Left lobe of liver (tissue), 2 donors: ENCODE data around the gene USE1. TPM values are rescaled to one million over a fixed set of nuclear protein-coding genes. Genes with fewer than 3 reads are reported as not detected.
"Not testable (repeated sequence)": the region's sequence is repeated elsewhere in the genome, so short reads cannot be mapped to it uniquely, and the experiment has no call there.

Experiments
- ATAC-seq: fragments of 200-7000 bp; cut with Tn5 transposase; one replicate; pipeline ENCODE4 v1.9.1; 2020; ENCODE audit warnings: mild to moderate bottlenecking, moderate library complexity
- DNase-seq: peaks from one replicate; pipeline ENCODE4 v3.0.0-alpha.2; 2020; ENCODE audit warnings: low spot score
- total RNA-seq: library from RNA; stranded (reverse); gene quantifications from one replicate; pipeline ENCODE4 v1.2.1, GENCODE V29; 2021
- donor health status: DM: no; HTN: no; CAD: no; lungs with moderate emphysema.
- donor health status: DM: no; HTN: yes; CAD: no.

Gene USE1, protein sequence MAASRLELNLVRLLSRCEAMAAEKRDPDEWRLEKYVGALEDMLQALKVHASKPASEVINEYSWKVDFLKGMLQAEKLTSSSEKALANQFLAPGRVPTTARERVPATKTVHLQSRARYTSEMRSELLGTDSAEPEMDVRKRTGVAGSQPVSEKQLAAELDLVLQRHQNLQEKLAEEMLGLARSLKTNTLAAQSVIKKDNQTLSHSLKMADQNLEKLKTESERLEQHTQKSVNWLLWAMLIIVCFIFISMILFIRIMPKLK
- 19.9 TPM for total RNA-seq

DNA sequence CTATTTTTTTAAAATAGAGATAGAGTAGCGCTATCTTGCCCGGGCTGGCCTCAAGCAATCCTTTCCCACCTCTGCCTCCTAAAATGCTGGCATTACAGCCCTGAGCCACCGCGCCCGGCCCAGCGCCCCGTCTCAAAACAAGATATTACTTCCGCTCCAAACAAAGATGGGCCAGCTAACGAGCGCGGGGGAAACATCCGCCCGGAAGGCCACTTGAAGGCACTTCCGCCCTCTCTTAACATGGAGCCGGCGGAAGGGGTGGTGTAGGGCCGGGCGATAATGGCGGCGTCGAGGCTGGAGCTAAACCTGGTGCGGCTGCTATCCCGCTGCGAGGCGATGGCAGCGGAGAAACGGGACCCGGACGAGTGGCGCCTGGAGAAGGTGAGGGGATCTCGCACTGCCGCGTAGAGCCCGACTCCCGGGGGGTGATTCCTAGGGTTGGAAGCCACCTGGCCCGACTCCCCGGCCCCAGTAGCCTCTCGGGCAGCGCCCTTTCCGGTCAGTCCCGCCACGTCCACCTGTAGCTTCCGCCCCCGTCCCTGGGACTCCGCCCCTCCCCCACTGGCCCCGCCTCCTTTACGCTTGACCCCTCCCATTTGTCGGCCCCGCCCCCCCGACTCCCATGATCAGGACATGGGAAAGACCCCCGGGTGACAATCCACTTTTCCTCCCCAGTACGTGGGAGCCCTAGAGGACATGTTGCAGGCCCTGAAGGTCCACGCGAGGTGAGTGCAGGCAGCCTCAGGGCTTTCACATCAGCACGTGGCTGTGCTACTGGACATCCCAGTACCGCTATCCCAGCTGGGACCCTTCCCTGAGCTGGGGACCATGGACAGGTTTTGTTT, at the start of gene USE1:
USE1 (plus strand) TSS at position 231 of the 845 bp plus-strand sequence; CDS start at position 280, 49 bp downstream.
- ATAC-seq = peak; percentile 94
- DNase-seq = peak; percentile 92

DNA sequence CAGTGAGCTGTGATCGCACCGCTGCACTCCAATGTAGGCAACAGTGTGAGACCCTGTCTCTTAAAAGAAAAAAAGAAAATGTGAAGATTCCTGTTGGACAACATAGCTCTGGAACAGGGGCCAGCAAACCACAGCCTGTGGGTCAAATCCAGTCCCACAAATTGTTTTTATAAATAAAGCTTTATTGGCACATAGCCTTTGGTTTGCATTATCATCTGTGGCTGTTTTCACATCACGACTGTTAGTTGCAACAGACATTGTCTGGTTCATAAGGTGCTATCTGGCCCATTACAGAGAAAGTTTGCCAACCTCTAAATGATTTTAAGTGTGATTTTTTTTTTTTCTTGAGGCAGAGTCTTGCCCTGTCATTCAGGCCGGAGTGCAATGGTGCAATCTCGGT, 49.4 kb upstream of the USE1 start:
- DNase-seq (no peak), ATAC-seq (no peak)

DNA sequence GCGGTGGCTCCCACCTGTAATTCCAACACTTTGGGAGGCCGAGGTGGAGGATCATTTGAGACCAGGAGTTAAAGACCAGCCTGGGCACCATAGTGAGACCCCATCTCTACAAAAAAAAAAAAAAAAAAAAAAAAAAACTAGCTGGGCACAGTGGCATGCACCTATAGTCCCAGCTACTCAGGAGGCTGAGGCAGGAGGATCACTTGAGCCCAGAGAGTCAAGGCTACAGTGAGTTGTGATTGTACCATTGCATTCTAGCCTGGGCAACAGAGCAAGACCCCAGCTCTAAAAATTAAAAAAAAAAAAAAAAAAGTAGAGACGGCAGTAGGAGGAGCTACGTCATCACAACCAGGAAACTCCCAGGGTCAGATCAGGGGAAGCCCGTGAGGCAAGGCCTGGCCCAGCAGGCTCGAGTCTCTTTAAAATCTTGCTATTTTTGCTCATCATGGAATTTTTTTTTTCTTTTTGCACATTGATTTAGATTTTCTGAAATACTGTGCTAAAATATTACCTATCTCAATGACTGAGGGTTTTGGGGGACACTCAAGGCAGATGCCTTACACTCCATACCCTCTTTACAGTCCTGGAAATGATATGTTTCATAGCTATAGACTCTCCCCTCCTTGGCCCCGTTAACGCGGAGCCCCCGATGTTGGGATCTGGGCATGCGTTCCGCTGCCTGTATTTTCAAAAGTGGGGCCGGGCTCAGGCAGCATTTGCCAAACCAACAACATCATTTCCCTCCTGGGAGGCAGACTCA, 44.4 kb upstream of the USE1 start:
- no peak for ATAC-seq
- no peak for DNase-seq

DNA sequence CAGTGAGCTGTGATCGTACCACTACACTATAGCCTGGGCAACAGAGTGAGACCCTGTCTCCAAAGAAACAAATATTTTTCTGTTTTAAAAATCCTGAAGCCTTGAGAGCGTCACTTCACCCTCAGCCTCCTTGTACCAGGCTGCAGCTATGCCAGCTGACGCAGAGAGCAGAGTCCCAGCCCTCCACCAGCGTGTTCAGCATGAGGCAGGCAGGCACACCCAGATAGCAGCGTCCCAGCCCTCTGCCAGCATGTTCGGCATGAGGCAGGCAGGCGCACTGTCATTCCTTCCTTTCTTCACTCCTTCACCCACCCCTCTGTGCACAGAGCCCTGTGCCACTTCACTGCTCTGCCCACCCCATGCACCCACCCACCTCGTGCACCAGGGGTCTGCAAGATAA, 43.3 kb upstream of the USE1 start:
- ATAC-seq = no peak
- DNase-seq = no peak

DNA sequence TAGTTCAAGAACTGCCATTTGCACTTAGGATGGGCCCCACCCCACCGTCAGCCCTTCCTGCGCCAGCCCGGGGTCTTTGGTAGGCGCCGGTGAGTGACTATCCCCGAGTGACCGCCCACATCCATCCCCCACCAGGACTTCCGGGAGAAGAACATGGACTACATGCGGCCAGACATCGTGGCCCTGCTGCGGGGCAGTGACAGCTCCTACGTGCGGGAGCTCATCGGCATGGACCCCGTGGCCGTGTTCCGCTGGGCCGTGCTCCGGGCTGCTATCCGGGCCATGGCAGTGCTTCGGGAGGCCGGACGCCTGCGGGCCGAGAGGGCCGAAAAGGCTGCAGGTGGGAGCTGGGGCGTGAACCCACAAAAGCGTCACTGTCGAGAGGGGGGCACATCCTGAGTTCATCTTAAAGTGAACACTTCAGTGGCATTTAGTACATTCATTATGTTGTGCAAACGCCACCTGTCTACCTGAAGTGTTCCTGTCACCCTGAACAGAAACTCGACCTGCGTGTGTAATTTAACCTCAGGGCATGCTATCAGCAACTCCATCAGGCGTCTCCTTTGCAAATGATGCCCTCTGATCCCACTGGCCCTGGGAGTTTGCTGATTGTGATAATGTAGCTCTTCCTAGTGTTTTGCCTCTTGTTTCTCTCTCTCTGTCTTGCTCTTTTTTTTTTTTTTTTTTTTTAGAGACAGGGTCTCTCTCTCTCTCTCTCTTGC, 42.4 kb upstream of the USE1 start:
- ATAC-seq (no peak), DNase-seq (no peak)

DNA sequence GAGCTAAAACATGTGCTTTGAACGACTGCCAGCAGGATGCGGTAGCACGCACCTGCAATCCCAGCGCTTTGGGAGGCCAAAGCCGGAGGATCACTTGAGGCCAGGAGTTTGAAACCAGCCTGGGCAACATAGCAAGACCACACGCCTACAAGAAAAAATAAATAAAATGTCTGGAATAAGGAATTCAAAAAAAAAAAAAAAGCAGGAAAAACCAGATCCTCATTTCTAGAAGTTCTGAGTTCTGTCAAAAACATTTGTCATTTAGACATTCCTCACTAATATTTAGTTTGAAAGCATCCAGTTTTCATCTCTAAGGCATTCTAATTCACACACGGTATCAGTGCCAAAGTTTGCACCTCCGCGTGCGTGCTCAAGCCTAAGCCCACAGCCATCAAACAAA, 36.9 kb upstream of the USE1 start:
- ATAC-seq (no peak), DNase-seq (no peak)

DNA sequence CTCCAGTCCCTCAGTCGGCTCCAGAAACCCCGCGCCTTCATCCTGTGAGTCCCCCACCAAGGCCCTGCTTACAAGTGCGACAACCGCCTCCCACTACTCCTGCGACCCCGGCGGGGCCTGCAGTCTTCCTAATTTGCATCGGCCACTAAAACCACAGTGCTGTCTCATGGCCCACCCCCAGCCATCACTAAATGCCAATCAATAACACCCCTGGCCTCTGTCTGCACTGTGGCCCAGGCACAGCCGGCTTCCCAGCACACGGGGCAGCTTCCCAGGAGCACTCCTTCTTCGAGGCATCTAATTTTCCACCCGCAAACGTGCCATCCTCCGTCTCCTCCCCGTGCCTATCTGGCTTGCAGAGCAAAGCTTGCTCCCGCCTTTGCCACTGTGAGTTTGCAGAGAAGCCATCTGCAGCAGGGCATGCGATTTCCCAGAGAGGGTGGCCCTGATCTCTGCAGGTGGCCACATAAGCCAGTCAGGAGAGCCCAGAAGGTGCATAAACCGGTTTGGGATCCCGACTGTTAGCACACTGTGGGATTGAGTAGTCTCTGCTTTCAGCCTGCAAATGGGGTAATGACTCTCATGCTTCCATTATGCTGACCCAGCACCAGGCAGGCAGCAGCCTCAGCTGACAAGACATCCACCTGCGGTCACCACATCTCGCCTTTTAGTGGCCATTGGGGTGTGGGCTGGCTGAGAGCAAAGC, 34.0 kb upstream of the USE1 start:
- ATAC-seq (no peak), DNase-seq (no peak)

DNA sequence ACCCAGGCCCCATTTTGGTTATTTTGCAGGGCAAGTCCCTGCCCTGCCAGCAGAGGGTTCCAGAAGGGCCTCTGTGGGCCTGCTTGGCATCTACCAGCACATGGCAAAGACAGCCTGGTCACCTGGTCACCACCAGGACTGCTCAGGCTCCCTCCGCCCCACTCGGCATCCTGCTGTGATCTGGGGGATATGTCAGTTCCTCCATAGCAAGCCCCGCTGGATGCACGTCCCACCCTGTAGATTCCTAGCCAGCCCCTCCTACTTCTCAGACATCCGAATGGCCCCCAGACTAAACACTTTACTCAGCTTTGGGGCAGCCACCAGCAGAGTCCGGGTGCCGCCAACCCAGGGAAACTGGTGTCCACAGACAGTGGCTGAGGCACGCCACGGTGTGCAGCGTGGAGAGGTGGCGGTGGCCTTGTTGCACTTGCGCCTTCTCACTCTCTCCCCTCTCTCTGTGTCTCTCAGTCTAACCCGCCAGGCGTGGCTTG, 31.8 kb upstream of the USE1 start:
- DNase-seq (no peak), ATAC-seq (no peak)

DNA sequence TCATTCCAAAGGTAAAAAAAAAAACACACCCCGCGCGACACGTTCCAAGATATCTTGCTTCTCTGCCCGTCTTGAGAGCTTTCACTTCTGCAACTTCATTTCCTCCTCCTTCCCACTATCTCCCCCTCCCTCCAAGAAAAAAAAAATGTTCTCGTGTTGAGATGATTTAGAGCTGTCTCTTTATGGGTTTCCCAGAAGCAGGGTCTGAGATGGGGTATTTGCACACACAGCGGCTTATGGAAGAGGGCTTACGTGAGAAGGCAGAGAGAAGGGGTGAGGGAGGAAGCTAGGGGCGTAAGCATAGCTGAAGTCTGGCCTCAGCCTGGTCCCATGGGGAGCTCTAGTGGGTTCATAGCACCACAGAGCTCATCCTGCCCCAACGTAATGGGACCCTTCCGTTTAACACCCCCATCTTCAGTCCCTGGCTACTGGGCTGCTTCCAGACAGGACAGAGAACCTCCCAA, 31.3 kb upstream of the USE1 start:
- ATAC-seq (no peak), DNase-seq (no peak)

DNA sequence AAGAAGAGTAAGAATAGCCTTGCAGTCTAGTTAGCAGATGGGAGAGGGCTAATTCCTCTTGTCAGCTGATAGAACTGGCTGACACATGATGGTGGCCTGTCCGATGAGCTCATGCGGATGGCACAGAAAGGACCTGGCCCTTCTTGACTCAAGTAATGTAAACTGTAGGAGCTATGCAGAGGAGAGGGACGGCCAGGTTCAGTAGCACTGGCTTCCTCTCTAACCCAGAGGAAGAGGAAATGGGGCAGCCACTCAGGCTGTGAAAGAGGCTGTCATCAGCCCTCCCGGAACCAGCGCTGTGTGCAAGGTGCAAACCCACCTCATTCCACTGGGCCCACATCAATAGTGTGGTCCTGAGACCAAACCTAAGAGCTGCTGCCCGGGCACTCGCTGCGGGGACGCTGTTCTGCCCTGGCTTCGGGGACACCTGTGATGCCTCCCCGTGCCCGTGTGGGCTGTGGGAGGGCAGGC, 30.8 kb upstream of the USE1 start:
- DNase-seq (no peak), ATAC-seq (peak; percentile 30)

DNA sequence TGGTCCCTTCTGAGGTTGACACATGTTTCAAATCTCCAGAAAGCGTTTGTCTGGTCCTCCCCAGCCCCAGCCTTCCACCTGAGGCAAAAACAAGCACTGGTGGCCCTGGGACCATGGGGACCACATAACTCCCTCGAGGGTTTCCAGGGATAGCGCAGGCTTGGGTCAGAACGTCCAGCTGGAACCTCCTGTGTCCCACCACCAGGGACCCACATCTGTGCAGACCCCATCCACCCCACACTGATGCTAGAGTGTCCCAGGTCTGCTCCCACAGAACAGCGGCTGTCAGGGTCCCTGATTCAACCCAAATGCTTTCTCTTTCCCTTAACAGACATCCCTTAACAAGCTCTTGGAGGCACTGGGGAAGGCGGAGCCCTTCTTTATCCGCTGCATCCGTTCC, 29.6 kb upstream of the USE1 start:
- no peak for DNase-seq
- no peak for ATAC-seq

DNA sequence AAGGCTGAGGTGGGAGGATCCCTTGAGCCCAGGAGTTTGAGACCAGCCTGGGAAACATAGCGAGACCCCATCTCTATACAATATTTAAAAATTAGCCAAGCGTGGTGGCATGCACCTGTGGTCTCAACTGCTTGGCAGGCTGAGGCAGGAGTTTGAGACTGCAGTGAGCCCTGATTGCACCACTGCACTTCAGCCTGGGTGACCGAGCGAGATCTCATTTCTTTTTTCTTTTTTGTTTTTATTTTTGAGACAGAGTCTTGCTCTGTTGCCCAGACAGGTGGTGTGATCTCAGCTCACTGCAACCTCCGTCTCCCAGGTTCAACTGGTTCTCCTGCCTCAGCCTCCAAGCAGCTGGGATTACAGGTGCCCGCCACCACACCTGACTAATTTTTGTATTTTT, 23.4 kb upstream of the USE1 start:
- DNase-seq, ATAC-seq: not testable (repeated sequence)

DNA sequence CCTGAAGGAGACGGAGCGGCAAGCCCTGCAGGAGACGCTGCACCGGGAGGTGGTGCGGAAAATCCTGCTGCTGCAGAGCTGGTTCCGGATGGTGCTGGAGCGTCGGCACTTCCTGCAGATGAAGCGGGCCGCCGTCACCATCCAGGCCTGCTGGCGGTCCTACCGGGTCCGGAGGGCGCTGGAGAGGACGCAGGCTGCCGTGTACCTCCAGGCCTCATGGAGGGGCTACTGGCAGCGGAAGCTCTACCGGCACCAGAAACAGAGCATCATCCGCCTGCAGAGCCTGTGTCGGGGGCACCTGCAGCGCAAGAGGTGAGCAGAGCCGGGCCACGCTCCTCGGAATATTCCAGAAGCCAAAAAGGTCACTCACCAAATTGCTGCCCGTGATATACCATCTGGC, 22.4 kb upstream of the USE1 start:
- ATAC-seq (no peak), DNase-seq (no peak)

DNA sequence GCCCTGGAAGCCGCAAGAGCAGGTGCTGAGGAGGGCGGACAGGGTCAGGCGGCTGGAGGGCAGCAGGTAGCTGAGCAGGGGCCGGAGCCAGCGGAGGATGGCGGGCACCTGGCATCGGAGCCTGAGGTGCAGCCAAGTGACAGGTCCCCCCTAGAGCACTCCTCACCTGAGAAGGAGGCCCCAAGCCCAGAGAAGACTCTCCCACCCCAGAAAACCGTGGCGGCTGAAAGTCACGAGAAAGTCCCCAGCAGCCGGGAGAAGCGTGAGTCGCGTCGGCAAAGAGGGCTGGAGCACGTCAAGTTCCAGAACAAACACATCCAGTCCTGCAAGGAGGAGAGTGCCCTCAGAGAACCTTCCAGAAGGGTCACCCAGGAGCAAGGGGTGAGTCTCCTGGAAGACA, 20.5 kb upstream of the USE1 start:
- ATAC-seq (no peak), DNase-seq (no peak)

DNA sequence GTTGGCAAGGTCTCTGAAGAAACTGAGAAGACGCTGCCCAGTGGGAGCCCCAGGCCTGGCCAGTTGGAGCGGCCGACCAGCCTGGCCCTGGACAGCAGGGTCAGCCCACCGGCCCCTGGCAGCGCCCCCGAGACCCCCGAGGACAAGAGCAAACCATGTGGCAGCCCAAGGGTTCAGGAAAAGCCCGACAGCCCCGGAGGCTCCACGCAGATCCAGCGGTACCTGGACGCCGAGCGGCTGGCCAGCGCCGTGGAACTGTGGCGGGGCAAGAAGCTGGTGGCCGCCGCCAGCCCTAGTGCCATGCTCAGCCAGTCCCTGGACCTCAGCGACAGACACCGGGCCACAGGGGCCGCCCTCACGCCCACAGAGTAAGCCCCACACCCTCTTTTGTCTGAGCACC, 20.1 kb upstream of the USE1 start:
- DNase-seq (no peak), ATAC-seq (no peak)

DNA sequence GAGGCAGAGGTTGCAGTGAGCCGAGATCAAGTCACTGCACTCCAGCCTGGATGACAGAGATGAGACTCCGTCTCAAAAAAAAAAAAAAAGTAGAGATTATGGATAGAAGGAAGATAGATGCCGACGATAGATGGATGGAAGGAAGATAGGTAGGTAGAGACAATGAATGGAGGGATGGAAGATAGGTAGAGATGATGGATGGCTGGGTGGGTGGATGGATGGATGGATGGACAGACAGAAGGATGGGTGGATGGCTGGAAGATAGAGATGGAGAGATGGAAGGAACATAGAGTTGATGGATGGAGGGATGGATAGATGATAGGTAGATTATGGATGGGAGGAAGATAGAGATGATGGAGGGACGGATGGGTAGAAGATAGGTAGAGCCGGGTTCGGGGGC, 18.5 kb upstream of the USE1 start:
- ATAC-seq (no peak), DNase-seq (no peak)

DNA sequence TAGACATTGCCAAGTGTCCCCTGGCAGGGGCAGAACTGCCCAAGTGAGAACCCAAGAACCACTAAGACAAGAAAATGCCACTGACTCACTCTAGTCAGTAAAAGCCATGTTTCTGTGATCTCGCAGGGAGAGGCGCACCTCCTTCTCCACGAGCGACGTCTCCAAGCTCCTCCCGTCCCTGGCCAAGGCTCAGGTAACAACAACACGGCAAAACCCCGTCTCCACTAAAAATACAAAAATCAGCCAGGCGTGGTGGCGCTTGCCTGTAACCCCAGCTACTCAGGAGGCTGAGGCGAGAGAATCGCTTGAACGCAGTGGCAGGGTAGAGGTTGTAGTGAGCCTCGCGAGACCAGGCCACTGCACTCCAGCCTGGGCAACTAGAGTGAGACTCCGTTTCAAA, 17.5 kb upstream of the USE1 start:
- DNase-seq (no peak), ATAC-seq (no peak)

DNA sequence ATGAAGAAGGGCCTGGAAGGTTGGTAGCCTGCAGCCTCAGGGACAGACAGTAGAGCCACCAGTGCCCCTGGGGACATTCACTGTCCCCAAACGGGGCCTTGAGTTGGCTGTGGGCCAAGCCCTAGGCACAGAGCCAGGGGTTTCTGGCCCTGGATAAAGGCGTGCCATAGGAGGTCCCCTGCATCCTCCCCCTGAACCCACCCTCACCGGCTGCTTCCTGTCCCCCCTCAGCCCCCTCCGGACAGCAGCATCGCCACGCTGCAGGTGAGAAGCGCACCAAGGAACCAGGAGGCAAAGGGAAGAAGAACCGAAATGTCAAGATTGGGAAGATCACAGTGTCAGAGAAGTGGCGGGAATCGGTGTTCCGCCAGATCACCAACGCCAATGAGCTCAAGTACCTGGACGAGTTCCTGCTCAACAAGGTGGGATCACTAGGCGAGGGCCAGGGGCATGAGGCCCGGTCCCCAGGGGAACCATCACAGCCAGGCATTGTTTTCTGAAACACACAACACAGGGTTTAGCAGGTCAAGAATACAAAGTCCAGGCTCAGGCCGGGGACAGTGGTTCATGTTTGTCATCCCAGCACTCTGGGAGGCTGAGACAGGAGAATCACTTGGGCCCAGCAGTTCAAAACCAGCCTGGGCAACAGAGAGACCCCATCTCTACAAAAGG, 14.6 kb upstream of the USE1 start:
- ATAC-seq (peak; percentile 76), DNase-seq (no peak)

DNA sequence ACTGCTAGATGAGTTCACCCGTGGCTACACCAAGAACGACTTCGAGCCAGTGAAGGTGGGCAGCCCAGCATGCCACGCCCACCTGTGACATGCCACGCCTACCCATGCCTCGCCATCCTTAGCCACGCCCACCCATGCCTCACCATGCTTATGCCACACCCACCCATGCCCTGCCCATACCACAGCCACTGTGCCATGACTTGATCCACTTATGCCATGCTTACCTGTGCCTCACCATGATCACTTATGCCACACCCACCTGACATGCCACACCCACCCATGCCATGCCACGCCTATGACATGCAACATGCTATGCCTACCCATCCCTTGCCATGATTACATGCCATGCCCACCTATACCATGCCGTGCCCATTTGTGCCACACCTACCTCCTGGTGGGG, 12.9 kb upstream of the USE1 start:
- no peak for ATAC-seq
- DNase-seq = no peak

DNA sequence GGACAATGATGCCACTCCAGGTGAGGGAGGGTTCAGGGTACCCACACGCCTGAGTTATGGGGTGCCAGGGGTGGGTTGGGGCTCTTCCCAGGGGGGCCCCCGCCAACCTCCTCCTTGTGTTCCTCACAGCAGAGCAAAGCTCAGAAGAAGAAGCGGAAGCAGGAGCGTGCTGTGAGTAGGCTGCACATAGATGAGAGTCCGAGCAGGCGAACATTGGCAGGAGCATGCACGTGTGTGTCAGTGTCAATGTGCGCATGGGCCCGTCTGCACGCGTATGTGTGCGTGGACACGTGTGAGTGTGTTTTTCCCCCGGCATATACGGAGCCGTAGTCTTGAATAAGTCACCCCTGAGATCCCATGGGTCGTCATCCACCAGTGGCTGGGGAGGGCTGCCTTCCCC, 12.4 kb upstream of the USE1 start:
- no peak for ATAC-seq

More for the DNA sequence above, 12.4 kb upstream of the USE1 start:
- DNase-seq = no peak
